Spinal cord (tissue), 10 donors: ENCODE results near the gene VANGL2. TPM values are rescaled to one million over a fixed set of nuclear protein-coding genes. Genes with fewer than 3 reads are reported as not detected.
A peak's percentile ranks its signal among the peaks of the same experiment; 100 is the strongest.

ENCODE experiments used
- DNase-seq, 6 donors: peaks; one replicate each; pipeline versions ENCODE4 v3.0.0 to v3.0.0-alpha.2; 2013 to 2015; ENCODE audit warnings: low spot score in 6 of 6, low read depth in 4 of 6
- H3K27ac ChIP-seq: one replicate; pipeline ENCODE4 v1.5.1; 2013; ENCODE audit warnings: low read depth, low read length, control low read depth
- H3K27me3 ChIP-seq: one replicate; pipeline ENCODE4 v1.6.1; 2013; ENCODE audit warnings: low read length; ENCODE audit not compliant: control insufficient read depth, insufficient read depth
- H3K36me3 ChIP-seq: one replicate; pipeline ENCODE4 v1.6.1; 2013; ENCODE audit warnings: low read length; ENCODE audit not compliant: control insufficient read depth, insufficient read depth
- H3K4me1 ChIP-seq: one replicate; pipeline ENCODE4 v1.6.1; 2013; ENCODE audit warnings: low read length; ENCODE audit not compliant: control insufficient read depth, insufficient read depth
- H3K4me3 ChIP-seq: one replicate; pipeline ENCODE4 v1.5.1; 2013; ENCODE audit warnings: low read depth, low read length, control low read depth
- H3K9me3 ChIP-seq: one replicate; pipeline ENCODE4 v1.6.1; 2013; ENCODE audit warnings: low read length; ENCODE audit not compliant: control insufficient read depth, insufficient read depth
- WGBS: methylation state at CpG from one replicate; pipeline ENCODE4 v1.1.5; 2013; ENCODE audit warnings: missing lambda C conversion rate; ENCODE audit not compliant: insufficient coverage; 5-methylcytosine and 5-hydroxymethylcytosine counted together
- polyA plus RNA-seq, 2 donors: library from polyadenylated mRNA; unstranded; fragments of 120-200 nt; gene quantifications; one replicate each; pipeline ENCODE4 v1.2.1, GENCODE V29; 2013; ENCODE audit not compliant: insufficient read length in 2 of 2
- total RNA-seq, 2 donors: library from RNA; depleted of rRNA in 1 of 2; stranded (reverse); fragments of 120-200 nt in 1 of 2; fragments of >200 nt in 1 of 2; gene quantifications; one replicate each; pipeline versions ENCODE4 v1.2.3 to v1.2.4, GENCODE V29; 2013 to 2014
- donor health status: healthy.

Gene VANGL2
- total and polyA plus RNA-seq, 4 donors = 8.7 to 67.0 (median 37.1) TPM

DNA sequence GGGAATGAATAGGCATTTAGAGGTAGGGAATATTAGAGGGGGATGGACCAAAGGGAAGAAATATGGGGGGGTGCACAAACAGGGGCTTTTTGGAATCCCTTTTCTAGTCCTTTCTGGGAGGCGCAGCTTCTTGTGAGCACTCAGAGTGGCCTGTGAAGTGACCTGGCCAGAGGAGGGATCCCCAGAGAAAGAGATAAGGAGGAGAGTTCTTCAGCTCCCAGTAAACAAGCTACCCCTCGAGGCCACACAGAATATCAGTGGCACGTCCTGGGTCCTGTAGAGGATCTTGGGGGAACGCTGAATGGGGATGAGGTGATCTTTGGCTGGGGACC, 19.4 kb downstream of the VANGL2 start:
- no peak for DNase-seq
- Histone ChIP-seq H3K27ac (no peak overlapping the region), H3K4me1 (peaks cover 13% of the 10 kb centered on the region), H3K36me3 (peaks cover 86% of the 10 kb centered on the region), H3K27me3 (no peaks in the 10 kb centered on the region), H3K9me3 (no peaks in the 10 kb centered on the region), H3K4me3 (no peak overlapping the region)
- 98% methylated on average over 4 of the region's 4 CpGs for WGBS

DNA sequence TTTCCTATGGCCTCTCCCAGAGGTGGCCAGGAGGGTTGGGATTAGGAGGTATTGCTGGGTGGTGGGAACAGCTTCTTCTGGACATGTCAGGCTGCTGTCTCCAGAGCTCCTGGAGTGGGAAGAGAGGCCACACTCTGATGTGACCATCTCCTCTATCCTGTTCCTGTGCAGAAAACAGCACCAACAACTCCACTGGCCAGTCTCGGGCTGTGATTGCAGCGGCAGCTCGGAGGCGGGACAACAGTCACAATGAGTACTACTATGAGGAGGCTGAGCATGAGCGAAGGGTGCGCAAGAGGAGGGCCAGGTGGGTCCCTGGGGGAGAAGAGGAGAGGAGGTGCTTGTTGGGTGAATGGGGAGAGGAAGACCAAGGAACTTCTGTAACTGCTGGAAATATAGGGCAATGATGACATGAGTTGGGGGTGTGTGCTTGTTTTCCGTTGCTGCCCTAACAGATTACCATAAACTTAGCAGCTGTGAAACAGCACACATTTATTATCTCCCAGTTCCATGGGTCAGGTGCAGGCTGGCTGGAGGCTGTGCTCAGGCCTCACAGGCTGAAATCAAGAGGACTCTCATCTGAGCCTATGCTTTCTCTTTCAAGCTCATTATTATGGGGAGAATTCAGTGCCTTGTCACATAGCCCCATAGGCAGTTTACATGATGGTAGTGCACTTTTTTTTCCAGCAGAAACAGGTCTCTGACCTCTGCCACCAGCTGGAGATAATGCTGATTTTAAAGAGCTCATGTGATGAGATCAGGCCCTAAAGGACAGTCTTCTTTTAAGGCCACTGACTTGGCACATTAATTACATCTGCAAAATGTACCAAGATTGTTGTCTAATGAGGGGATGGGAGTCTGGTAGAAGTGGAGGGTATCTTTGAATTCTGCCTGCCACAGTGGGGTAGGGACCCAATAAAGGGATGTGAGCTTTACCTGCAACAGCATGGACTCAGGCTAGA, 20.8 kb downstream of the VANGL2 start:
- Histone ChIP-seq H3K36me3 (peaks cover 86% of the 10 kb centered on the region), H3K9me3 (no peaks in the 10 kb centered on the region), H3K27ac (no peak overlapping the region), H3K27me3 (no peaks in the 10 kb centered on the region), H3K4me3 (no peak overlapping the region), H3K4me1 (peaks cover 4% of the 10 kb centered on the region)
- WGBS = 94% methylated on average over 4 of the region's 7 CpGs
- no peak for DNase-seq

DNA sequence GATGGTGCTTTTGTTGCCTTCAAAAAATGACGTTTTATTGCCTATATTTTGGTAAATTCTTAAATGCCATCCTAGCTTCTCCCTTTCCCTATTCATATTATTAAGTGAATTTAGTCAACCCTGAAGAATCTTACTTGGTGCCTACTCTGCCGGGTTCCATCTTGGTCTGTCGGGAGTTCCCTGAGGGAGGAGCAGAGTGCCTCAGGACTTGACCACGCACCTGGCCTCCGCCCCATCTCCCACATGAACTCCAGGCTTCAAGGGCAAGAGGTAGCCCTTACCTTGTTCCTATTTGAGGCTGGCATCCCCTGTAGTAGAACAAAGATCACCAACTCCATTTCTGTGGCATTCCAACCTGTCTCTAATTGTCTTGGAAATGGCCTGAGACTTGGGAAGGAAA, 21.5 kb downstream of the VANGL2 start:
- H3K9me3 ChIP-seq = no peaks in the 10 kb centered on the region
- peaks cover 86% of the 10 kb centered on the region for H3K36me3 ChIP-seq
- no peaks in the 10 kb centered on the region for H3K4me1 ChIP-seq
- no peak for DNase-seq
- no peaks in the 10 kb centered on the region for H3K27me3 ChIP-seq
- H3K27ac ChIP-seq = no peak overlapping the region
- WGBS = 100% methylated on average over 2 of the region's 5 CpGs
- H3K4me3 ChIP-seq = no peak overlapping the region

DNA sequence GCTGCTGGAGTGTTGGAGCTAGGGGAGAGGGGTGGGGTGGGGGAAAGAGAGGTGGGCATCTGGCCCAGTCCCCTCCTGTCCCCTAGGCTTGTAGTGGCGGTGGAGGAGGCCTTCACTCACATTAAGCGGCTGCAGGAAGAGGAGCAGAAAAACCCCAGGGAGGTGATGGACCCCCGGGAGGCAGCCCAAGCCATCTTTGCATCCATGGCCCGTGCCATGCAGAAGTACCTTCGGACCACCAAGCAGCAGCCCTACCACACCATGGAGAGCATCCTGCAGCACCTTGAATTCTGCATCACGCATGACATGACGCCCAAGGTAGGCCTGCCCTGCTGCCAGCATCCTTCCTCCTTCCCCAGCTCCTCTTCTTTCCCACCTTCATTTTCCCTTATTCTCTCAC, 23.6 kb downstream of the VANGL2 start:
- Histone ChIP-seq H3K27ac (no peak overlapping the region), H3K4me1 (no peaks in the 10 kb centered on the region), H3K27me3 (no peaks in the 10 kb centered on the region), H3K36me3 (peaks cover 75% of the 10 kb centered on the region), H3K9me3 (no peaks in the 10 kb centered on the region), H3K4me3 (no peak overlapping the region)
- 91% methylated on average over 6 of the region's 7 CpGs for WGBS
- DNase-seq = no peak

DNA sequence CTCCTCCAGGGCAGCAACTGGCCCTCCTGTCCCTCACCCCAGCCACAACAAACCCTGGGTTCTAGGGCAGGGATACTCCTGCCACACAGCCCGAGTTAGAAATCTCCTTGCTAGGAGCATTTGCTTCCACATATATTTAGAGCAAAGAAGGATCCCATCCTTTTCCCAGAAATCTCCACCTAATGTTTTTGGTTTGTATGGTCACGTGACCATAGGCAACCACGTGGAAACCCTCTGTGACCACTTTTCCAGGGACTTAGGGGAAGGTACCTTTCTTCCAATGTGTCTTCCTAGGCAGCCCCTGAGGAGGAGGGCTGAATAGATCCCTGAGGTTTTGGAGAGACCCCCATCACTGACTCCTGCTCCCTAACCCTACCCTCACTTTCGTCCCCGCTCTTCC, 25.5 kb downstream of the VANGL2 start:
- no peak for DNase-seq
- H3K27me3 ChIP-seq = no peaks in the 10 kb centered on the region
- no peaks in the 10 kb centered on the region for H3K9me3 ChIP-seq
- WGBS = no CpG with 5 or more reads among the region's 5 CpGs
- peaks cover 56% of the 10 kb centered on the region for H3K36me3 ChIP-seq
- H3K27ac ChIP-seq = no peak overlapping the region
- H3K4me3 ChIP-seq = no peak overlapping the region
- peaks cover 3% of the 10 kb centered on the region for H3K4me1 ChIP-seq

DNA sequence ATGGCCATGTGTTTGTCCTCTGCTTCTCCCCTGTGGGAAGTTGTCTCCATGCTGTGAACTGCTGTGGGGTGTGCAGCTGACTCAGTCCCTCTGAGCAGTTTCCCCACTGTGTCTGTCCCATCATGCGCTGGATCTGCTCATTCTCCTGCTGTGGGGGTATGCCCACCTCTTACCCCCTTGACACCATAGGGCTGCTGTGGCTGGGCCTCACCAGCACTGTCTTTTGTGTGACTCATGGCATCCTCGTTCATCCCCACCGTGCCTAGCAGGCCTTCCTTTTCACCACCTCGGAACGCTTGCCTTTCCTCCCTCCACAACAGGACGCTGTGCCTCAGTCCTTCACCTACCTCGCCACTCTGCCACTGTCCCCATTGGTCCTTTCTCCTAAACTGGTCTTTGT, 27.3 kb downstream of the VANGL2 start:
- Histone ChIP-seq H3K36me3 (peaks cover 41% of the 10 kb centered on the region), H3K9me3 (no peaks in the 10 kb centered on the region), H3K27me3 (no peaks in the 10 kb centered on the region), H3K27ac (no peak overlapping the region), H3K4me3 (no peak overlapping the region), H3K4me1 (peaks cover 3% of the 10 kb centered on the region)
- DNase-seq = no peak
- 74% methylated on average over 6 of the region's 7 CpGs for WGBS

DNA sequence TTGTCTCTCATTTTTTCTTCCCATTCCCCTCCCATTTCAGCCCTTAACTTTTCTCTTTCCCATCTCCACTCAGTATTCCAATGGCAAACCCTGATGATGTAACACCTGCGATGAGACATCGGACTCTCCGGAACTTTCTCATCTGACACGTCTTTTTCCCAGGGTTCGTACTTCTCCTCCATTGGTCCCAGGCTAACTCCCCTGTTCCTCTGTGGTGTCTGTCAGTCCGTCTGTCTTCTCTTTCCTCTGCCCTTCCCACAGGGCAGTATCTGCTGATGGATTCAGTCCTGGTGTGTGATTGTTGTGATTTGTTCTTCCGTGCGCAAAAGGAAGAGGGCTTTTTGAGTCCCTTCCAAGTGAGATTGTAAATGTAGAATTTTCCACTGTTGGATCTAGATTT, 27.7 kb downstream of the VANGL2 start:
- Histone ChIP-seq H3K36me3 (peaks cover 41% of the 10 kb centered on the region), H3K4me3 (no peak overlapping the region), H3K4me1 (peaks cover 3% of the 10 kb centered on the region), H3K27ac (no peak overlapping the region), H3K9me3 (no peaks in the 10 kb centered on the region), H3K27me3 (no peaks in the 10 kb centered on the region)
- no peak for DNase-seq
- 93% methylated on average over 5 of the region's 8 CpGs for WGBS

DNA sequence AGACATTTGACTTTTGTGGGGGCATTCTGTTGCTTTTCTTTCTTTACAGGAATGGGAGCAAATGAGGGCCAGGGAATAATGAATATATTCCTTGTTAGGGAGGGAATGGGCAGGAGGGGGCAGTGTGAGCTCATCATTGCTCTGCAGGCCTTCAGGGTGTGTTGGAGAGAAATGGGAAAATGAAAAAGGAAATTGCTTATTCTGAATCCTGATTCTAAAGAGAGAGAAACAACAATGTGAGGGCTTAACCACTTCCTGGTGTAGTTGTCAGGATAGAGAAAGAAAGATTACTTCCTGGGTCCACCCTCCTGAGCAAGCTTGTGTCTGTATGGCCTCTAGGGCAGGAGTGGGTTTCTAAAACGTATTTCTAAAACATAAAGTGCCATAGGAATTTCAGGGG, 28.3 kb downstream of the VANGL2 start:
- peak in 4 of 6 donors; percentile 26 to 79 (median 52) for DNase-seq
- H3K4me1 ChIP-seq = peaks cover 3% of the 10 kb centered on the region
- H3K4me3 ChIP-seq = no peak overlapping the region
- no peak overlapping the region for H3K27ac ChIP-seq
- H3K9me3 ChIP-seq = no peaks in the 10 kb centered on the region
- WGBS = no CpG with 5 or more reads among the region's 1 CpG
- no peaks in the 10 kb centered on the region for H3K27me3 ChIP-seq
- peaks cover 40% of the 10 kb centered on the region for H3K36me3 ChIP-seq

DNA sequence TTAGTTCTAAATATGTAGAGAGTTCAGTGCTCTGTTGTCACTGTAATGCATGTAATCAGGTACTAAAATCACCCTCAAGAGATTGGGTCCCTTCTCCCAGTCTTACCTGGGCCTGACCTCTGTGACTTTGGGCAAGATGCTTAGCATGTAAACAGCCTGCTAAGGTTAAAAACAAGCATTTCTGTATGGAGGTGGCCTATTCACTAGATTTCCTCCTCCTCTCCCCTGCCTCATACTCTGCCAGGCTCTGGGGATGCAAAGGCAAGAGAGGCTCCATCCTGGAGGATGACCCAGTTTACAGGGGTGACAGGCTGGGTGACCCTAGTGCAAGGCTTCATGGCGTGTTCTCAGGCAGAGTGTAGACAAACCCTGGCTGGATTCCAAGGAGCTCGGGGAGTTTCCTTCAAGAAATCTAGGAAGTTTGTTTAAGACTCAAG, 28.8 kb downstream of the VANGL2 start:
- Histone ChIP-seq H3K27me3 (no peaks in the 10 kb centered on the region), H3K9me3 (no peaks in the 10 kb centered on the region), H3K4me1 (peaks cover 3% of the 10 kb centered on the region), H3K27ac (no peak overlapping the region), H3K4me3 (no peak overlapping the region), H3K36me3 (peaks cover 36% of the 10 kb centered on the region)
- peak in 1 of 6 donors; percentile 26 for DNase-seq
- 35% methylated on average over 2 of the region's 2 CpGs for WGBS
